Renal cortical epithelial cell (primary cell): ENCODE data around the gene MSX2. TPM values are rescaled to one million over a fixed set of nuclear protein-coding genes. Genes with fewer than 3 reads are reported as not detected.

Experiments used
- DNase-seq: peaks from one replicate; pipeline ENCODE4 v3.0.0-alpha.2; 2011; ENCODE audit warnings: low read depth
- total RNA-seq: library from RNA; depleted of rRNA; stranded (reverse); fragments of >200 nt; gene quantifications from 2 replicates; pipeline ENCODE4 v1.2.3, GENCODE V29; 2014

The MSX2 gene
- total RNA-seq, 1 donor from 2014 or later: 1.1 TPM

DNA sequence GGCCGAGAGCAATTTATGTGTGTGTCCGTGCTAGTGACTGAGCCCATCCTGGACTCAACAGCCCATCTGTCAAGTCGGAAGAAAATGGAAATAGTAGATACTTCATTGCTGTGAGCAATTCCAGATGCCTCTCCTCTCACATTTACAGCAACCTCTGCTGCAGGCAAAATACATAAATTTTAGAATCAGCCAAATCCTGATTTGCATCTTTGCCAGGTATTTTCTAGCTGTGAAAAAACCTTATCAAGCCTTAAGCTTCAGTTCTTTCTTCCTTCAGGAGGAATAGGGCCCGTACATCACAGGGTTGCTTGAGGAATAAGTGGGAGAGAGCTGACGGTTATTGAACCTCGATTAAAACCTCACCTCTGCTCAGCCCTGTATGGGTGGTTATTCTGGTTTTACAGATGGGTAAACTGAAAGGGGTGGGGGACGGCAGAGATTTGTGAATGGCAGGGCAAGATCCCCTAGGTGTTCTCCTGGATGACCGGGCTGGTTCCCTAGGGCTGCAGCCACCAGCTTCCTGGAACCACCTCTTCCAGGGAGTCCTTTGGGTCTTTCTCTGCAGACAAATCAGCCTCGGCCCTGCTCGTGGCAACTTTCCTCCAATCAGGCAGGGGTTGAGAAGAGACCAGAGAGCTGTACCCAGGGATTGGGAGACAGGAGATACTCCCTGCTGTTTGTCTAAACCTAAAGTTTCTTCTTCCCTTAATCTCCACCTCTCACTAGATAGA lies 5.3 kb upstream of the MSX2 start:
- no peak for DNase-seq

DNA sequence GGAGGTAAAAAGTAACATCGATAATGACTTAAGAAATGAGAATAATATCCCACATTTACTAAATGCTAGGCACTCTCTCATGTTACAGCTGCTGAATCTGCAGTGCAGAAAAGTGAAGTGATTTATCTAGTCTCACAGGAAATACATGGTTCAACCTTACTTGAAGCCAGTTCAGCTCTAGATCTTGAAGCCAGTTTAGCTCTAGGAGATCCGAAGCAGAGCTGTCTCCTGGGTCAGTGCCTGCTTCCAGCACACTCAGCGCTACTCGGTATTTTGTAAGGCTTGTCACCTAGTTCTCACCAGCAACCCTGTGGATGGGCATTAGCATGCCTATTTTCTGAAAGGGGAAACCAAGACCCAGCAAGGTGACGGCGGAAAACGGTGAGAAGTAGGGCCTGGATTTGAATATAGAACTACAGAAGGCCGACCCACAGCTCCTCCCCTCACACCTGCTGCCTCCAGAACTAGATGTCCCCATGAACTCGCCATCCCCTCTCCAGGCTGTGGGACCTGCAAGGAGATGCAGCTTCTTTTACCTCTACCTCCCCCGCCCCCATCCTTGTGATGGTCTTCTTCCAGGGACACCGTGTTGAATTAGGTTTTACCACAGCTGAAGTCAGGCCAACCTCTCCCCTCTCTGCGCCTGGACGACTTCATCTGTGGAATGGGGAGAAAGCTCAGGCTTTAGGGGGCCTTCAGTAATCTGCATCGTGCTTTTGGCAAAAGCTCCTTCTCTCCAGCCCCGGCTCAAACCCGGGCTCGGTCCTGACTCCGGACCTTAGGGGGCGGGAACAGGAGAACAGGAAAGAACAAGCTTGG lies 4.4 kb upstream of the MSX2 start:
- DNase-seq: no peak

DNA sequence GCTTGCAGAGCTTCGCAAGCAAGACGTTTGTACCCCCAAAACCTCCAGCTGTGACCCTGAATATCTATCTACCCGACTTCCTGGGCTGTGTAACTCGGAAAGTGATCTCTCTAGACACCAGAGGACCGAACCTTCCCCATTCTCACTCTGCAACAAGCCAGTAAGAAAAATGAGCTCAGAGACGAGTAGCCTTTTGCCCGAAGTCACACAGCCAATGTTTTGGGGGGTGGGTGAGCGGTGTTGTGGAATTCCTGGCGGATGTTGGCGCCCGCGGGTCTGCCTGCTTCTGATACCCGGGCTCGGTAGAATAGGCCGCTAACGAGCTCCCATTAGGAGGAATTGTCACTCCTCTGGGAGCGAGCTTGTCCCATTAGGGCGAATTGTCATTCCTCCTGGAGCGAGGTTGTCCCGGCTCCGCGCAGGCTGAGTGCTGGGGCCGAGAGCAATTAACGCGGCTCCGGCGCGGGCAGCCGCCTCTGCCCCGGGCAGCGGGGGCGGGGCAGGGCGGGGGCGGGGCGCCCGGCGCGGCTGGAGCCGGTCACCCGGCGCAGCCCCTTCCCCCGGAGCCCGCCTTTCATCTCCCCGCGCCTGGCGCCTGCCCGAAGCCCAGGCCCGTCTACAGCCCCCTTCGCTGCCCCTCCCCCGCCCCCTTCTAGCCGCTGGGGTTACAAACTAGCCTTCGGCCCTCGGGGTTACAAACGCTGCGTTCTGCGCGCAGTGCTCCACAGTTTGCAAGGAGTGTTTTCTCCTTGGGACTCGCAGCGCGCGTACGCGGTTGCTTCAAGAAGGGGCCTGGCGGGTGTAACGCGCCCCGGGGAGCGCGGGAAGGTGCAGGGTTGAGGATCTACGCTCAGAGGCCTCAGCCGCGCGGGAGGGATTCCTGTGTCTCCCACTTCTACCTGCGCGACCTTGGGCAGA lies 3.5 kb upstream of the MSX2 start:
- DNase-seq: no peak

DNA sequence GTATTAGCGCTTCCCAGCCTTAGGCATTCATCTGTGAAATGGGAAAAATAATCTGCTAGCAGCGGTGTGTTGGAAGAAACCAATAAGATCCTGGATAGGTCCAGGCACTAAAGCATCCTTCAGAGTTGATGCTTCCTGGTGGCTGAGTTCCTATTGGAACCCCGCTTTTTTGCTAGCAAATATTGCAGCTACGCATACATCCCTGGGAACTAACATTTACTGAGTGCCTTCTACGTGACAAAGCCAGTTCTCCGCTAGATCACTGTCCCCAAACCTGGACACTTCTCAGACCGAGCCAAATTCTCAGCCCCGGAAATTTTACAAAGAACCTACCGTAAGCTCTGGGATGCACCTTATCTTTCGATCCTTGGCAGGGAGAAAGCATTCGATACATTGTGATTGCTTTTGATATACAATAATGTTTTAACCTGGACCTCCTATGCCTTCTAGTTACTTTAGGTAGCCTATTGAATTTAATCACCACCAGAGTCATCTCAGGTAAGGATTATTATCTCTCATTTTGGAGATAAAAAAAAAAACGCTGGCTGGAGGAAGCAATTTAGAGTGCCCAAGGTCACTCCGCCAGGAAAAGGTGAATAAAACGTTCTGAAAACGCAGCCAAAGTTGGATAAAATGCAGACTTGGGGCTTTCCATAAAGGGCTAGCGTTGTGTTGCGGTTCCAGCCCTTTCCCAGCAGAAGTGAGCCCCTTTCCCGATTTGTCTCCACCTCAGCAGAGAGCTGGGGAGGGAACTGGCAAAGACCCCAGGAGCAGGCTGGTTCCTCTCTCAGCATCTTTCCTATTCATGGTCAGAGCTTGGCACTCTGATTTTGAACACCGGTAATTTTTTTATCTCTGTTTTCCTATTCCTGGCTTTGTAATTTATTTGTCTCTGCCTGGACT lies 2.6 kb upstream of the MSX2 start:
- no peak for DNase-seq

DNA sequence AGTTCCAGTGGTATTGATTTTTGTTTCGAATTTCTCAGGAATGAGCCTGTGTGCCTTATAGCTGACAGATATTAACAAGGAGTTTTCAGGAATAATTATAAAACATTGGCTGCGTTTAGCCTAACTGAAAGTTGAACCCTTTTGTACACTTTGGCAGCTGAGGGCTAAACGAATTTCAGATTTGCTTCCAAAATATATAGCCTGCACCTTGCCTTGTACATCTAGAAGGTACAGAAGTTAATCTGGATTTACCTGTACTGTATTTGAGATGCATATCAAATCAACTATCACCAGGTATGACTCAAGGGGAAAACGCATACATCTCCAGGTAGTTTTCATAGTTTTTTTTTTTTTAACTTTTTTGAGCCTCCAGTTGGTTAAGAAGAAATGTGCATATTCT lies 1.9 kb upstream of the MSX2 start:
- DNase-seq: no peak

DNA sequence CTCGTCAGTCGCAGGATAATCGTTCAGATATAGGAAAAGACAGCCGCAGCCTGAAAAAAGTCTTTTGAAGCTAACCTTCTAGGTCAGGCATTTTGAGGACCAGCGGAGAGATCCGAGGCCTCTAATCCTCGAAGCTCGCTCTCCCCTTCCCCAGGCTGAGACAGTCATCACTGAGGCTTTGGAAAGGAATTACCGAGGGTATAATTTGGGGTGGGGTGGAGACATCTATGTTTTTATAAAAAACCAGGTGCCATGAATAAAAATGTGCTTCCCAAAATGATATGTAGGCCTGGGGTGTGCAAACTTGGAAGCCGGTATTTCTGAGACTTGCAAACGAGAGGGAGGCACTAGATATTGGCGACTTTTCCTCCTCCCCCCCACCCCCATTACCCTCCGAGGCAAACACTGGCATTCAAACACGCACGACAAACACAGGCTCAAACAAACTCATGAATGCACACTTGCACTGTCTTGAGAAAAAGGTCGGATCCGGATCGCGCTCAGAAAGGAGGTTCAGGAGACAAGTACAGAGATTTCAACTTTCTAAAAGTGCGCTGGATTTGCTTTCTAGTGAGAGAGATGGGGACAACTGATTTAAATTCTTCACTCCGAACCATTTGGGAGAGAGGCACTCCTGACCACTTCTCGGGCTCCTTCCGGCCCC lies 935 bp upstream of the MSX2 start:
- no peak for DNase-seq

DNA sequence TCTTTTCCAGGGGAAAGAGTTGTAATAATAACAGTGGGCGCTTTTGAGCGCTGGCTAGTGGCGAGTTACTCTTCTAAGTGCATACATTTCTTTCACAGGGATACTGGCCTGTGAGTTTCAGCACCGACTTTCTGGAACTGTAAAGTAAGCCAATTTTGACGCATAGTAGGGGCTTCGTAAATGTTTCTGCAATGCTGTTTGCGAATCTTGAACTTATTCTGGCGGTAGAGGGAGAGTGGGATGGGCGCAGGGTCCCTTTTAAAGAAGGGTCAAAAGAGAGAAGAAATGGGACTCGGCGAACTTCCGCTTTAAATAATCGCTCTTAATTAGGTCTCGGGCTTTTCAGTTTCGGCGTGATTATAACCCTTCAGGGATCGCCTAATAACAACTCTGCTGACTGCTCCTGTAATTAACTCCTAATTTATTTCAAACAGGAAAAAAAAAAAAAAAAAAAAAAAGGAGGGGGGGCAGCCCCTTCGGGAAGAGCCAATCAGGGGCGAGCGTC lies 351 bp upstream of the MSX2 start:
- no peak for DNase-seq

DNA sequence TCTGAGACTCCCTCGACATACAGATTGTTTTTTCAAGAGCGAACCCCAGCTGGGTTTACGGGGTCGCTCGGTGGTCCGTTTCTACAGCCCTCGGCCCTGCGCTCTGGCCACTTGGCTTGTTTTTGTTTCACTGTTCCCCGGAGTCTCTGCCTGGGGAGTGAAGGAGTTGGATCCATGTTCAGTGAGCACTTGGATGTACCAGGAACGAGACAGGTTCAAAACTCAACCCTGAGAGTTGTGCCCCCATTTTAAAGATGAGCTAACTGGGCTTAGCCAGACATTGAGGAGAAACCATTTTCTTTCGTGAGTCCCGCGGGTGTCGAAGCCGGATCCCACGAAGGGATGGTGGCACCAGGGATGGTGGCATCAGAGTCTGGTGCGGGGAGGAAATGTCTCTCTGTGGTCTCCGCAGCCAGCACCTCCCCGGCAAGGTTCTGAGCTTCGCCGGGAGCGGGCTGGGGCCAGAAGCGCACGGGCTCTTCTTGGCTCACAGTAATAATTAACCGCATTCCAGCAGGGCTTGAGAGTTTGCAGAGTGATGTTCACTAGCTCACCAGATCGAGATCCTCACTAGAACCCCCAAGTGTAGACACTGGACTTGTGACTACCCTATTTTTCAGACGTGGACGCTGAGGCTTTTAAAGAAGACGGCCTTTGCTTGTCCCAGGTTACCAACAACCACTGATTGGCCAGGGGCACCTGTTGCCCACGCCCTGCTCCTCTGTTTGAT lies 1.0 kb downstream of the MSX2 start:
- DNase-seq: no peak

DNA sequence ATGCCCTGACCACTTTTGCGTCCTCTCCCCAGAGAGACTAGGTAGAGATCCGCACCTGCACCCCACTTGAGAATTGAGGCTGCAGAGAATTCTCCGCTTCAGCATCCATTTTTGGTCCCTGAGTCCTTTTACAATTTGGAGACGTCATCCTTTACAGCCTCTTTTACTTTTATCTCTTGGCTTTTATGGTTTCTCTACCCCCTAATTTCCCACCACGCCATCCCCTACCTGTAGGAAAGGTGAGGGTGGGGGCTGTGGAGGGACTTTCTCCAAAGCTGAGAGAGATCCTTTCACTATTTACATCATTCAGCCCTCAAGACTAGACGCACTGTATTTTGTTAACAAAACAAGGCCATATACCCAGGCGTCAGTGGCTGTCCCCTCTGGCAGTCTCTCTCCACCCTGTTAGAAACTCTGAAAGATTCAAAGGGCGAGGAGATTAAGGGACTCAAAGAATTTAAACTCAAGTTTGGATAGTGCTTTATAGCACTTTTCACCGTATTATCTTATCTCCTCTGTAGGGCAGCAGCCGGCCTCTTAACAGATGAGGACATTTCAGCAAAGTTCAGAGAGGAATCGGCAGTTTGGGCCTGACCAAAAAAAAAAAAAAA lies 1.7 kb downstream of the MSX2 start:
- no peak for DNase-seq

DNA sequence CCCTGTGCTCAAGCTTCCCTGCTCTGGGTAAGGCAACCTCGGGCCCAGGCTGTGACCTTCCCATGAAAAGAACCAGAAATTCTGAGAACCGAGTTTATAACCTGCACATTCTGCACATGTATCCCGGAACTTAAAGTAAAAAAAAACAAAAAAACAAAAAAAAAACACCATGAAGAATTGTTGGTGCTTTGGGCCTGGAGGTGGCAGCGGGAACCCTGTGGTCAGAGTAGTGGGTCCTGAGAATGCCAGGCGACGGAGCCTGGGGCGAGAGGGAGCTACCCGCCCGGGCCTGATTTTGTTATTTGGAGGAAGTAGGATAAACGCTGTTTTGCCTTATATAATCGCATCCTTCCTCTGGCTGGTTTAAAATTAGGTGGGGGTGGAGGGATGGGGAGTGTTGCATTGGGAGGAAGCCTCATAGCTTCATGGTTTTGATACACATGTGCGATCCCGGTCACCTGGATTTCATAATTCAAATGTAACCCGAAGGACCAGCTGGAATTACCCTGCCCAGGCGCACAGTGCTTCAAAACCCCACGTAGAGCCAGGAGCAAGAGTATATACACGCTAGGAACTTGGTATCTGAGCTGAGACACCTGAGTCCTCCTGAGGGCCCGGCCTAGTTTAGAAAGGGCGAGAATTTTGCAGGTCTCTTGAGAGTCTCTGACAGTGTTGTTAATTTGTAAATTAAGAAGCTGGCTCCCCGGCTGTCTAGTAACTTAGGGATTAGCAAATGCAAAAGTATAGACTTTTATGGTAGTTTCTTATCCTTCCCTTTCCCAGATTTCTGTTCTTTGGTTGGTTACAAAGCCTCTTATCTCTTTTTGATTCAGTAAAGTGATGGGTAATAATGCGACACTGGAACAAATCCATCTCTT lies 2.8 kb downstream of the MSX2 start:
- DNase-seq: no peak

DNA sequence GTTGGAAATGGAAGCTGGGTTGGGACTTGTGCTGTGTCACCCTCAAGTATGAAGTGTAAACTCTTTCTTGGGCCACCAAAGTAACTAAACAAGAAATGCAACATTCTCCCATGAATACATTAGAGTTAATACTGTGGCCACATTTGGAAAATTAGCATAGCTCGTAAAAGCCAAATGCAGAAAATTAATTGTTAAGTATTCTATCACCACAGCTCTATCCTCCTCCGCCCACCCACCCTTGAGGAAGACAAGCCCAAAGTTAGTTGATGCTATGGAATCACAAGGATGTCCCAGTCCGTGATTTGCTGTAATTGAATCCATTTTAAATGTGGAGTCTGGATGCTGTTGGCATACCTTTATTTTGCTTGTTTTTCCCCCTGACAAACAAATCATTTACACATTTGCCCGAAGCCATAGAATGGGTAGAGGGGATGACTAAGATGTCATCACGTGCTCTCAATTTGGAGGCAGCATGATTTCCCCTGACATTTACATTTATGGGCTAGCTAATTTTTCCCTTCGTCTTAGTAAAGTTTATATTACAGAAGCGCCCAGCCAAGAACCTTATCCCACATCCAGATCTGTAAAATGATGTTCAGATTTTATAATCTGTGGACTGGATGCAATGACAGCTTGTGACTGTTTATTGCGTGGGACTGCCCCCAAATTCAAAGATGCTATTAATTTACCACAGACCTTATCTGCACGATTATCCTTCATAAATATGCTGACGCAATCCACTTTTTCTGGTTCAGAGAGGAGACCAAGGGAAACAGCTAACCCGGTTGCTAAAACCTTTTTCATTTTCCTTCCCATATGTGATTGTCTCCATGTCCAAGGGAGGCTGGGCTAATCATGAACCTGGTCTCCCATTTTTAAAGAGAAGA lies 3.7 kb downstream of the MSX2 start:
- DNase-seq: no peak

DNA sequence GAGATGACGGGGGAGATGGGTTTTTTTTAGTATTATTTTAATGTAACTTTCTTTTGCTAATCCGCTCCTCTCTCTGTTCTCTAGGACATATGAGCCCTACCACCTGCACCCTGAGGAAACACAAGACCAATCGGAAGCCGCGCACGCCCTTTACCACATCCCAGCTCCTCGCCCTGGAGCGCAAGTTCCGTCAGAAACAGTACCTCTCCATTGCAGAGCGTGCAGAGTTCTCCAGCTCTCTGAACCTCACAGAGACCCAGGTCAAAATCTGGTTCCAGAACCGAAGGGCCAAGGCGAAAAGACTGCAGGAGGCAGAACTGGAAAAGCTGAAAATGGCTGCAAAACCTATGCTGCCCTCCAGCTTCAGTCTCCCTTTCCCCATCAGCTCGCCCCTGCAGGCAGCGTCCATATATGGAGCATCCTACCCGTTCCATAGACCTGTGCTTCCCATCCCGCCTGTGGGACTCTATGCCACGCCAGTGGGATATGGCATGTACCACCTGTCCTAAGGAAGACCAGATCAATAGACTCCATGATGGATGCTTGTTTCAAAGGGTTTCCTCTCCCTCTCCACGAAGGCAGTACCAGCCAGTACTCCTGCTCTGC lies 4.8 kb downstream of the MSX2 start:
- DNase-seq: no peak

DNA sequence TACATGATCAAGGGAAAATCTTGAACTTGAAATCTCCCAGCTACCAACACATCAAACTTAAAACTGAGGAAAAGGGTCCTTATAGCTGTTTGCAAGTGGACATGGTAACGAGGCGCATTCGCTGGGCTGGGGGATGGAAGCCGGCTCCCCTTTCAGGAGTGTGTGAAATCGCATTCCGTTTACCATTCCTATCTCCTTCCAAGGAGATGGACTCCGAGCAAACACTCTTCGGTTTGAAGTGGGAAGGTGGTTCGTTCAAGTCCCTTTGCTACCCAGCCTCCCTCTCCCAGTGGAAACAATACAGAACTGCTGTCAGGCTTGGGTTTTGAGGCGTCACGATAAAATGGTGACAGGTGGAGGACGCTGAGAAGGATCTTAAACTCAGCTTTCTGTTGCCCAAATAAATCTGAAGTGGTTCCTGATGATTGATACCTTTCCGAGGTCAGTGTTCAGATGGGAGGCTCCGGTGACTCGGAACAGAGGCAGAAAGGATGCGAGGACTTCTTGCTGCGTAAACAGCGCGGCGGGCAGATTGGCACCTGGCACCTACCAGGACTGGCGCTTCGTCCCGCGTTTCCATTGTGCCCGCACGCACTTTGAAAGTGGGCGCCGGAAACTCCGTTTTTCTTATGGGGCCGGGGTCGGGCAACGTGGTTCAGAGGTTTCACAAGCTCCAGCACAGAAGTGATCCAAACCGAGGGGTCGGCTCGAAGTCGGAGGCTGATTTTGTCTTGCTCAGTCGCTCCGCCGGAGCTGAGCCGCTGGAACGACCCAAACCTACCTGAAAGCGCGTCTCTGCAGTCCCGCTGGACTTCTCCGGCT lies 7.0 kb downstream of the MSX2 start:
- no peak for DNase-seq

DNA sequence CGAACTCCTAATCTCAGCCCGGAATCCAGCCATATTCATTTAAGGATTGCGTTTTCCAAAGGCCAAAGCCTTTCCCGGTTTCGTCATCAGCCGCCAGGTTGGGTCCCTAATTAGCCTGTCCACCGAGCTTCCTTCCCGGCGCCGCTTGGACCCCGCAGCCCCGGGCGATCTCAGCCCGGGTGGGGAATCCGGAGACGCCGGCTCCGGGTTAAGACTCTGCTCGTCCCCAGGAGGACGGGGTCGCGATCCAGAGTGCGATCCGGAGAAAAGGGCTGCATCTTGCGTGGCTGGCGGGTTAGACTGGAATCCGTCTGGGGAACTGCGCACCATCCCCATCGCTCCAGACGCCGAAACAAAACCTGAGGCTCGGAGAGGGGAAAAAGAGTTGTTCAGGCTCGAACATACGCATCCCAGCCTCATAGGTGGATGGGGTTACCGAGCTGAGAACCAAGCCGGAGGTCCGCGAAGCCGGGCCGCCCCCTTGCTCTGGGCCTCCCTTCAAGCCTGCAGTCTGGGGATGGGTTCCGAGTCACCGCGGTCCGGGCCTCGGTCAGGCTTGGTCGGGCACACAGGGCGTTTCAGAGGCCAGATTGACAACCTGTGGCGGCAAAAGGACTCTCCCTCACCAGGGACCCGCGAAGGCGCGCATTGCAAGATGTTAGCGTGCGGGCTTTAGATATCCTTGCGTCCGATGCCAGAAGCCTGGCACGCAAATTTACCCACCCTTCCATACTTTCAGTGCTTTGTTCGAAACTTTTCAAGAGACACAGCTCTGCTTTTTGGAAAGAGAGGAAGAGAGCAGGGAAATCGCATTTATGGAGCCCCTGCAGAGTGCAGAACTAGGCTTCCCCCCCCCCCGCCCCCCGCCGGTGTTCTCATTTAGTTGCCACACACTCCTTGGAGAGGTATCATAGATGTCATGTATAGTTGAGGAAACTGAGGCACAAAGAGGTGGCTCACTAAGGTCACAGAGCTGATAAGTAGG lies 7.9 kb downstream of the MSX2 start:
- no peak for DNase-seq
